Sigmoid colon (tissue), 7 donors: ENCODE results near the gene LSG1. TPM values are rescaled to one million over a fixed set of nuclear protein-coding genes. Genes with fewer than 3 reads are reported as not detected.

Source experiments
- DNase-seq: peaks from one replicate; pipeline ENCODE4 v3.0.0-alpha.2; 2019
- H3K27ac ChIP-seq, 4 donors: fragments of 200-600 bp; sonication (generic); one replicate each; pipeline ENCODE4 v1.5.1; 2016 to 2019; ENCODE audit warnings: mild to moderate bottlenecking in 1 of 4
- H3K27me3 ChIP-seq, 3 donors: fragments of 200-600 bp; sonication (generic); one replicate each; pipeline ENCODE4 v1.5.1; 2019; ENCODE audit warnings: mild to moderate bottlenecking in 1 of 3
- H3K36me3 ChIP-seq, 4 donors: fragments of 200-600 bp; sonication (generic); one replicate each; pipeline ENCODE4 v1.5.1; 2016 to 2019
- H3K4me1 ChIP-seq, 4 donors: fragments of 200-600 bp; sonication (generic); one replicate each; pipeline ENCODE4 v1.5.1; 2017 to 2019
- H3K4me3 ChIP-seq, 4 donors: fragments of 200-600 bp; sonication (generic); one replicate each; pipeline ENCODE4 v1.5.1; 2017 to 2019; ENCODE audit warnings: mild to moderate bottlenecking in 2 of 4, moderate library complexity in 1 of 4
- H3K9me3 ChIP-seq, 4 donors: fragments of 200-600 bp in 3 of 4; sonication (generic) in 3 of 4; one replicate each; pipeline versions ENCODE4 v1.5.1 to v1.6.1; 2013 to 2019
- CTCF ChIP-seq, 4 experiments: fragments of 450-650 bp in 3 of 4; fragments of 200-600 bp in 1 of 4; IDR thresholded peaks; one replicate each; pipeline ENCODE4 v1.5.1; 2016 to 2019; ENCODE audit warnings: antibody characterized with exemption in 4 of 4, mild to moderate bottlenecking in 3 of 4, moderate library complexity in 2 of 4
- EP300 ChIP-seq, 4 donors: sonication (generic); formaldehyde crosslinking; IDR thresholded peaks; one replicate each; pipeline ENCODE4 v1.6.1; 2017; ENCODE audit warnings: antibody characterized with exemption in 4 of 4
- POLR2A ChIP-seq, 2 donors: fragments of 450-650 bp; IDR thresholded peaks; one replicate each; pipeline ENCODE4 v1.6.1; 2016; ENCODE audit warnings: antibody characterized with exemption in 2 of 2, mild to moderate bottlenecking in 2 of 2, moderate library complexity in 2 of 2
- POLR2AphosphoS5 ChIP-seq, 4 donors: sonication (generic); formaldehyde crosslinking; IDR thresholded peaks; one replicate each; pipeline ENCODE4 v1.6.1; 2017; ENCODE audit warnings: antibody characterized with exemption in 4 of 4
- WGBS, 2 donors: extraction: QIAGEN DNeasy Blood & Tissue Kit; methylation state at CpG; one replicate each; pipeline ENCODE4 v1.1.7; 2013; 5-methylcytosine and 5-hydroxymethylcytosine counted together
- intact Hi-C: fragments of 100-400 bp; cut with DNase I; formaldehyde crosslinking; loops from one replicate; pipeline ENCODE4 v1.15.1; 2023
- polyA plus RNA-seq, 3 donors: library from polyadenylated mRNA; stranded (reverse); fragments of 200-250 nt; gene quantifications; one replicate each; pipeline ENCODE4 v1.2.3, GENCODE V29; 2013
- total RNA-seq, 4 donors: library from RNA; depleted of rRNA; stranded (reverse); fragments of >200 nt; gene quantifications; one replicate each; pipeline ENCODE4 v1.1.0, GENCODE V29; 2016
- donor health status: healthy with polysubstance abuse.
- donor health status: Bipolar disorder and iron deficiency.
- donor health status: healthy.

LSG1 gene
- total and polyA plus RNA-seq, 7 donors = 6.0 to 32.4 (median 21.0) TPM

- 94 to 95% methylated on average over 9 of the region's 9 CpGs for WGBS, 2 donors
- H3K4me3 ChIP-seq = no peak overlapping the region
- DNase-seq = no peak
- TF ChIP-seq POLR2A (IDR thresholded peaks at IDR 0.05) (no peak), POLR2AphosphoS5 (IDR thresholded peaks at IDR 0.05) (no peak), CTCF (IDR thresholded peaks at IDR 0.05) (no peak), EP300 (IDR thresholded peaks at IDR 0.05) (no peak)
- no peaks in the 10 kb centered on the region for H3K9me3 ChIP-seq
- H3K36me3 ChIP-seq = no peaks in the 10 kb centered on the region
- H3K4me1 ChIP-seq = peaks cover 0 to 6% (median 0%) of the 10 kb centered on the region in 4 donors
- no peak overlapping the region for H3K27ac ChIP-seq
- no peaks in the 10 kb centered on the region for H3K27me3 ChIP-seq
- intact Hi-C loops = no loop called here
Measured at GRCh38 chr3:194619741-194620140, 52.2 kb downstream of the LSG1 start.

DNA sequence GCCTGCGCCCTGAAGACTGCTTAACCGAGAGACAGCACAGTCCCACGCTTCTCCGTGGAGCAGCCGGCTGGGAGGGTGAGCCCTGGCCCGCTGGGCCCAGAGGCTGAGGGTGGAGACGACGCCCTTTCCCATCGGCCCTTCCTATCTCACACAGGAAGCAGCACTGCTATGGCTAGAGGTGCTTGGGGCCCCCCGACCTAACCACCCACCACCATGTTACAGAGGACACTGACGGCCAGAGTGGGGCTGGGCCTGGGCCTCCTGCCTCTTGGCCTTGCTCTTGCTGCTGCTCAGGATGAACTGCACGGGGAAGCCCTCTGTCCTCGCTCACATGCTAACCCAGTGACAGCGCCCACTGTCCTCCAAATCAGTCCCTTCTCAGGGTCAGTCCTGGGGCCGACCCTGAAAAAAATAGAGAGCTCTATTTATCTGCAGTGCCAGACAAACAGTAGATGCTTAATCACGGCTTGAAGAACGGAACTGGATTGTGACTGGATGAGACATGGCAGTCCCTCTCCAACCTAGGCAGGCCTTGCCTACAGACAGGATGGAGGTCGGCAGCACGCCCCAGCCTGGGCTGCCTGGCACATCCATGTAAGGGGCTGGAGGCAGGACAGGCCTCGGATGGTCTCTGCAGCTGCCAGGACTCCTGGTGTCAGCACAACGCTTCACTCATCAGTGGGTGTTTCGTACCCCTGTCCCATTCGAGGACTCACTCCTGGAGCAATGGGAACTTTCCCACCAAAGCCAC lies 53.0 kb downstream of the LSG1 start:
- 85 to 86% methylated on average over 23 of the region's 23 CpGs for WGBS, 2 donors
- no peaks in the 10 kb centered on the region for H3K9me3 ChIP-seq

DNA sequence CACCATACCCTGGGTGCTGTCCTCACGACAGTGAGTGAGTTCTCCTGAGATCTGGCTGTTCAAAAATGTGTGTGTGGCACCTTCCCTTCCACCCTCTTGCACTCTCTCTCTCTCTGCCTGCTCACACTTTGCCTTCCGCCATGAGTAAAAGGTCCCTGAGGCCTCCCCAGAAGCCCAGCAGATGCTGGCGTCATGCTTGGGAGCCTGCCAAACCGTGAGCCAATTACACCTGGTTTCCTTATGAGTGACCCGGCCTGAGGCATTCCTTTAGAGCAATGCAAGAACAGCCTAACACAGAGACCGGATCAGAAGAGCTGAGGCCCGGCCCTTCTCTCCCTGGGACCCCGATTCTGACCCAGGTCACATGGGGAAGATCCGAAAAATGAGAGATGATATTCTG lies 54.2 kb downstream of the LSG1 start:
- Histone ChIP-seq H3K36me3 (no peaks in the 10 kb centered on the region), H3K4me1 (peaks cover 0 to 6% (median 0%) of the 10 kb centered on the region in 4 donors), H3K27me3 (no peaks in the 10 kb centered on the region), H3K27ac (no peak overlapping the region), H3K4me3 (no peak overlapping the region), H3K9me3 (no peaks in the 10 kb centered on the region)
- TF ChIP-seq EP300 (IDR thresholded peaks at IDR 0.05) (no peak), POLR2AphosphoS5 (IDR thresholded peaks at IDR 0.05) (no peak), POLR2A (IDR thresholded peaks at IDR 0.05) (no peak), CTCF (IDR thresholded peaks at IDR 0.05) (no peak)
- no peak for DNase-seq
- whole genome bisulfite sequencing, 2 donors = 77 to 80% methylated on average over 9 of the region's 9 CpGs
- intact Hi-C loops = no loop called here

More for the DNA sequence above, 53.0 kb downstream of the LSG1 start:
- H3K27ac ChIP-seq = no peak overlapping the region
- no peaks in the 10 kb centered on the region for H3K36me3 ChIP-seq
- no peak overlapping the region for H3K4me3 ChIP-seq
- intact Hi-C loops = no loop called here
- no peak for DNase-seq
- TF ChIP-seq POLR2A (IDR thresholded peaks at IDR 0.05) (no peak), POLR2AphosphoS5 (IDR thresholded peaks at IDR 0.05) (no peak), CTCF (IDR thresholded peaks at IDR 0.05) (no peak), EP300 (IDR thresholded peaks at IDR 0.05) (no peak)
- no peaks in the 10 kb centered on the region for H3K27me3 ChIP-seq
- H3K4me1 ChIP-seq = peaks cover 0 to 6% (median 0%) of the 10 kb centered on the region in 4 donors

- Histone ChIP-seq H3K9me3 (no peaks in the 10 kb centered on the region), H3K4me3 (no peak overlapping the region), H3K27me3 (no peaks in the 10 kb centered on the region), H3K36me3 (no peaks in the 10 kb centered on the region), H3K27ac (no peak overlapping the region), H3K4me1 (peaks cover 0 to 6% (median 0%) of the 10 kb centered on the region in 4 donors)
- intact Hi-C loops = no loop called here
- DNase-seq = no peak
- WGBS, 2 donors = 95% methylated on average over 14 of the region's 14 CpGs
- TF ChIP-seq POLR2AphosphoS5 (IDR thresholded peaks at IDR 0.05) (no peak), EP300 (IDR thresholded peaks at IDR 0.05) (no peak), POLR2A (IDR thresholded peaks at IDR 0.05) (no peak), CTCF (IDR thresholded peaks at IDR 0.05) (no peak)
Measured at GRCh38 chr3:194617143-194617671, 54.8 kb downstream of the LSG1 start.
